ENCODE measurements around the gene SETDB2. TPM values are rescaled to one million over a fixed set of nuclear protein-coding genes. Genes with fewer than 3 reads are reported as not detected.

SETDB2 gene
- total RNA-seq, 1 donor, result 13.8 TPM

DNA sequence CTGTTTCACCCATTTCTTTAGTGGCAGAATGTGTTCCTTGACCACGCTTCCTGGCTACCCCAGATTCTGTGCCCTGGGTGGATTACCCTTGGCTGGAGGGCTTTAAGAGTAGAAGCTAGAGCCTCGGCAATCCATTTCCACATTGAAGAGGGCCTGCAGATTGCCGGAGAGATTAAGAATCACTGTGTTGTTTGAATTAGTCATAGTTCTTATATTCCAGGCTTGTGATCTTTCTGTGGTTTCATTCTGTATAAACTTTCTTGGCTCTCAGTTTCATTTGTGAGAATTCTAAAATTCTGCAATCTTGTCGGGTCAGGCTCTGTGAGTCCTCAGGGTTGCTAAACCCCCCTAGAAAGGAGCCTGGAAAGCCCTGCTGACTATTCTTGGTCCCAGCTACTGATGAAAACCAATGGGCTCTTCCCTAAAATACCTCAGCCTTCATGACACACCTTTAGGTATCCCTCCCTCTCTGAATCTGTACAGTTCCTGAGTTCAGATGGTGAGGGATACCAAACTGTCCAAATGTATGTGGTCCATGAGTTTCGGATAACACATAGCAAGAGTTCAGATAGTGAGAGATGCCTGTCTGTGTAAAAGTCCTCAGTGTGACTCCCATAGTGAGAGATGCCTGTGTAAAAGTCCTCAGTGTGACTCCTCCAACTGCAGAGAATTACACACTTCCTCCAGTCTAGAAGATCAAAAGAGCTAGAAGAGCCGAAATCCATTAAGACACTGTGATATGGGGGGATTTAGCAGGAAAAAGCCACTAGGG is 56.0 kb downstream of the SETDB2 start:
- no peaks in the 10 kb centered on the region for H3K36me3 ChIP-seq (ENCODE audit: insufficient read depth, low read length)
- peak overlapping the region; percentile 78 for H3K27ac ChIP-seq (ENCODE audit: low read depth, low read length)
- no peaks in the 10 kb centered on the region for H3K27me3 ChIP-seq (ENCODE audit: insufficient read depth, low read length)
- peak overlapping the region; percentile 51 for H3K4me3 ChIP-seq (ENCODE audit: insufficient read depth, low read length)
- peak overlapping the region; percentile 73 for H3K4me2 ChIP-seq (ENCODE audit: insufficient read depth, low read length)
- H4K20me1 ChIP-seq (ENCODE audit: insufficient read depth, low read length), result no peaks in the 10 kb centered on the region
- peaks cover 8% of the 10 kb centered on the region for H3K79me2 ChIP-seq (ENCODE audit: insufficient read depth, low read length)
- H3K9me3 ChIP-seq (ENCODE audit: low read depth, low read length), result no peaks in the 10 kb centered on the region
- H2AFZ ChIP-seq (ENCODE audit: low read length), result peak overlapping the region; percentile 67
- TF ChIP-seq, protein P1, sequence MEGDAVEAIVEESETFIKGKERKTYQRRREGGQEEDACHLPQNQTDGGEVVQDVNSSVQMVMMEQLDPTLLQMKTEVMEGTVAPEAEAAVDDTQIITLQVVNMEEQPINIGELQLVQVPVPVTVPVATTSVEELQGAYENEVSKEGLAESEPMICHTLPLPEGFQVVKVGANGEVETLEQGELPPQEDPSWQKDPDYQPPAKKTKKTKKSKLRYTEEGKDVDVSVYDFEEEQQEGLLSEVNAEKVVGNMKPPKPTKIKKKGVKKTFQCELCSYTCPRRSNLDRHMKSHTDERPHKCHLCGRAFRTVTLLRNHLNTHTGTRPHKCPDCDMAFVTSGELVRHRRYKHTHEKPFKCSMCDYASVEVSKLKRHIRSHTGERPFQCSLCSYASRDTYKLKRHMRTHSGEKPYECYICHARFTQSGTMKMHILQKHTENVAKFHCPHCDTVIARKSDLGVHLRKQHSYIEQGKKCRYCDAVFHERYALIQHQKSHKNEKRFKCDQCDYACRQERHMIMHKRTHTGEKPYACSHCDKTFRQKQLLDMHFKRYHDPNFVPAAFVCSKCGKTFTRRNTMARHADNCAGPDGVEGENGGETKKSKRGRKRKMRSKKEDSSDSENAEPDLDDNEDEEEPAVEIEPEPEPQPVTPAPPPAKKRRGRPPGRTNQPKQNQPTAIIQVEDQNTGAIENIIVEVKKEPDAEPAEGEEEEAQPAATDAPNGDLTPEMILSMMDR (IDR thresholded peaks at IDR 0.05; ENCODE audit: extremely low read depth, low read depth, low read length), result no peak
- peaks cover 22% of the 10 kb centered on the region for H3K4me1 ChIP-seq (ENCODE audit: insufficient read depth, low read length)
- DNase-seq (ENCODE audit: insufficient read length, low spot score, missing footprints), result peak; percentile 97

DNA sequence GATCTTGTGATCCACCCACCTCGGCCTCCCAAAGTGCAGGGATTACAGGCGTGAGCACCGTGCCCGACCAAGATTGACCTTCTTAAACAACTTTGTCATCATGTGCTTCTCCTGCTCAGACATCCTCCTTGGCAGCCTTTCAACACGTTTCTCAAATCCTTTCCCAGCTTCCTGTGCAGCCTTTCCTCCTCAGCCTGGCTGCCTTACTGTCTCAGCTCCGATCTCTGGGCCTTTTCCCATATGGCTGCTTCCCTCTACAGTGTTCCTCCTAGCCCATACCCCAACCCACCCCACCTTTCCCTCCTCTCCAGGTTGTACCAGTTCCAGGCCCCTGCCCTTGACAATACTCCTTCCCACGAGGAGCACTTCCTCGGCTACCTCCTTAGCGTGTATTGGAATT is 58.9 kb downstream of the SETDB2 start:
- Histone ChIP-seq H4K20me1 (ENCODE audit: insufficient read depth, low read length) (no peaks in the 10 kb centered on the region), H3K4me1 (ENCODE audit: insufficient read depth, low read length) (peaks cover 22% of the 10 kb centered on the region), H3K27ac (ENCODE audit: low read depth, low read length) (no peak overlapping the region), H3K9me3 (ENCODE audit: low read depth, low read length) (no peaks in the 10 kb centered on the region), H3K79me2 (ENCODE audit: insufficient read depth, low read length) (peaks cover 8% of the 10 kb centered on the region), H3K36me3 (ENCODE audit: insufficient read depth, low read length) (peaks cover 3% of the 10 kb centered on the region), H2AFZ (ENCODE audit: low read length) (no peak overlapping the region), H3K27me3 (ENCODE audit: insufficient read depth, low read length) (no peaks in the 10 kb centered on the region), H3K4me2 (ENCODE audit: insufficient read depth, low read length) (no peak overlapping the region), H3K4me3 (ENCODE audit: insufficient read depth, low read length) (no peak overlapping the region)
- TF ChIP-seq, protein P1 (IDR thresholded peaks at IDR 0.05; ENCODE audit: extremely low read depth, low read depth, low read length), result no peak
- DNase-seq (ENCODE audit: insufficient read length, low spot score, missing footprints), result peak; percentile 69

DNA sequence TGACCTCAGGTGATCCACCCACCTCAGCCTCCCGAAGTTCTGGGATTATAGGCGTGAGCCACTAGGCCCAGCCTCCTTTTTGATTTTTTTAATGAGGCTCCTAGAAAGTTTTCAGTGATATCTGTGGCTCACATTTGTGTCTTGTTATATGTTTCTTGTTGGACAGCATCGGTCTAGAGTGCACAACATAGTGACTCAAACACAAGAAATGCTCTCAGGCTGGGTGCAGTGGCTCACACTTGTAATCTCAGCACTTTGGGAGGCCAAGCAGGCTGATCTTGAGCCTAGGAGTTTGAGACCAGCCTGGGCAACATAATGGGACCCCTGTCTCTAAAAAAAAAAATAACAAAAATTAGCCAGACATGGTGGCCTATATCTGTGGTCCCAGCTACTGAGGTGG is 59.9 kb downstream of the SETDB2 start:
- Histone ChIP-seq H3K36me3 (ENCODE audit: insufficient read depth, low read length) (peaks cover 3% of the 10 kb centered on the region), H3K79me2 (ENCODE audit: insufficient read depth, low read length) (peaks cover 8% of the 10 kb centered on the region), H3K27me3 (ENCODE audit: insufficient read depth, low read length) (no peaks in the 10 kb centered on the region), H3K27ac (ENCODE audit: low read depth, low read length) (no peak overlapping the region), H2AFZ (ENCODE audit: low read length) (no peak overlapping the region), H3K4me3 (ENCODE audit: insufficient read depth, low read length) (no peak overlapping the region), H3K4me2 (ENCODE audit: insufficient read depth, low read length) (no peak overlapping the region), H4K20me1 (ENCODE audit: insufficient read depth, low read length) (no peaks in the 10 kb centered on the region), H3K9me3 (ENCODE audit: low read depth, low read length) (no peaks in the 10 kb centered on the region), H3K4me1 (ENCODE audit: insufficient read depth, low read length) (peaks cover 19% of the 10 kb centered on the region)
- DNase-seq (ENCODE audit: insufficient read length, low spot score, missing footprints), result no peak
- TF ChIP-seq, protein P1 (IDR thresholded peaks at IDR 0.05; ENCODE audit: extremely low read depth, low read depth, low read length), result no peak

DNA sequence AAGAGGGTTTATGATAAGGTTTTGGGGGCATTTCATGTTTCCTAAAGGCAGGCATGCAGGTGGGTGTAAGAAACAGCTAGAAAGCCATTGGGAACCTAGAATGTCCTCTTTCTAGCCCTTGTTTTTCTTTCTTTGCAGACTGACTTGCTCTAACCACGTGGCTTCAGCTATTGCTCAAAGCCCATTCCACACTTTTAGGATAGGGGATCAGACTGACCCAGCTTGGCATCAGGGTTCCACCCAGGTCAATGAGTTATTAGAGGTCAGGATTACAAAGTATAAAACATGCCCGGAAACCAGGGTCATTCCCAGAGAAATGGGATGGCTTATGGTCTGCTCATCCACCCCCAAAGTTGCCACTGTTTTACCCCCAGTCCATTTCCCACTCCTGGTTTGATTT is 68.5 kb downstream of the SETDB2 start:
- no peak overlapping the region for H2AFZ ChIP-seq (ENCODE audit: low read length)
- no peaks in the 10 kb centered on the region for H3K9me3 ChIP-seq (ENCODE audit: low read depth, low read length)
- H3K4me1 ChIP-seq (ENCODE audit: insufficient read depth, low read length), result no peaks in the 10 kb centered on the region
- TF ChIP-seq, protein P1 (IDR thresholded peaks at IDR 0.05; ENCODE audit: extremely low read depth, low read depth, low read length), result no peak
- no peak for DNase-seq (ENCODE audit: insufficient read length, low spot score, missing footprints)
- H3K4me3 ChIP-seq (ENCODE audit: insufficient read depth, low read length), result no peak overlapping the region
- H4K20me1 ChIP-seq (ENCODE audit: insufficient read depth, low read length), result no peaks in the 10 kb centered on the region
- H3K4me2 ChIP-seq (ENCODE audit: insufficient read depth, low read length), result no peak overlapping the region
- H3K27me3 ChIP-seq (ENCODE audit: insufficient read depth, low read length), result no peaks in the 10 kb centered on the region
- H3K27ac ChIP-seq (ENCODE audit: low read depth, low read length), result no peak overlapping the region
- no peaks in the 10 kb centered on the region for H3K79me2 ChIP-seq (ENCODE audit: insufficient read depth, low read length)
- peaks cover 22% of the 10 kb centered on the region for H3K36me3 ChIP-seq (ENCODE audit: insufficient read depth, low read length)
